ENCODE results near the gene DCUN1D3.
"Not testable (repeated sequence)": the region's sequence is repeated elsewhere in the genome, so short reads cannot be mapped to it uniquely, and the experiment has no call there.

DCUN1D3 gene

GRCh38 chr16:20862162-20862960 lies 37.8 kb downstream of the DCUN1D3 start:
- DNase-seq (ENCODE audit: low spot score), result no peak

GRCh38 chr16:20860995-20861394 lies 39.2 kb downstream of the DCUN1D3 start:
- DNase-seq (ENCODE audit: low spot score), result not testable (repeated sequence)

GRCh38 chr16:20860361-20860760 lies 39.8 kb downstream of the DCUN1D3 start:
- no peak for DNase-seq (ENCODE audit: low spot score)

GRCh38 chr16:20859699-20860098 lies 40.5 kb downstream of the DCUN1D3 start:
- DNase-seq (ENCODE audit: low spot score), result no peak

GRCh38 chr16:20859229-20859628 lies 40.9 kb downstream of the DCUN1D3 start:
- no peak for DNase-seq (ENCODE audit: low spot score)

- no peak for DNase-seq (ENCODE audit: low spot score)
These were observed 42.9 kb downstream of the DCUN1D3 start for GRCh38 chr16:20857281-20857680.

GRCh38 chr16:20854963-20855362 lies 45.2 kb downstream of the DCUN1D3 start:
- no peak for DNase-seq (ENCODE audit: low spot score)

- no peak for DNase-seq (ENCODE audit: low spot score)
These were observed 46.1 kb downstream of the DCUN1D3 start for GRCh38 chr16:20853981-20854620.

GRCh38 chr16:20853143-20853542 lies 47.0 kb downstream of the DCUN1D3 start:
- DNase-seq (ENCODE audit: low spot score), result no peak

GRCh38 chr16:20851601-20852000 lies 48.6 kb downstream of the DCUN1D3 start:
- no peak for DNase-seq (ENCODE audit: low spot score)

GRCh38 chr16:20850981-20851380 lies 49.2 kb downstream of the DCUN1D3 start:
- no peak for DNase-seq (ENCODE audit: low spot score)

GRCh38 chr16:20849589-20850390 lies 50.4 kb downstream of the DCUN1D3 start:
- peak; percentile 49 for DNase-seq (ENCODE audit: low spot score)

GRCh38 chr16:20847550-20847949 lies 52.6 kb downstream of the DCUN1D3 start:
- no peak for DNase-seq (ENCODE audit: low spot score)

- no peak for DNase-seq (ENCODE audit: low spot score)
These were observed 53.6 kb downstream of the DCUN1D3 start for GRCh38 chr16:20846551-20846950.

GRCh38 chr16:20846030-20846429 lies 54.1 kb downstream of the DCUN1D3 start:
- DNase-seq (ENCODE audit: low spot score), result no peak

- peak; percentile 3 for DNase-seq (ENCODE audit: low spot score)
These were observed 55.6 kb downstream of the DCUN1D3 start for GRCh38 chr16:20844588-20844987.

GRCh38 chr16:20844054-20844453 lies 56.1 kb downstream of the DCUN1D3 start:
- no peak for DNase-seq (ENCODE audit: low spot score)

- no peak for DNase-seq (ENCODE audit: low spot score)
These were observed 60.7 kb downstream of the DCUN1D3 start for GRCh38 chr16:20839504-20839903.

- DNase-seq (ENCODE audit: low spot score), result no peak
These were observed 61.9 kb downstream of the DCUN1D3 start for GRCh38 chr16:20838240-20838639.

GRCh38 chr16:20833086-20833485 lies 67.1 kb downstream of the DCUN1D3 start:
- no peak for DNase-seq (ENCODE audit: low spot score)

- no peak for DNase-seq (ENCODE audit: low spot score)
These were observed 69.8 kb downstream of the DCUN1D3 start for GRCh38 chr16:20830372-20830771.

GRCh38 chr16:20829536-20829935 lies 70.6 kb downstream of the DCUN1D3 start:
- no peak for DNase-seq (ENCODE audit: low spot score)

Measured in CD4-positive, alpha-beta T cell treated with Interleukin-6 at 100 ng/mL for 8 hours (primary cell).